ENCODE measurements around the gene SNHG17. TPM values are rescaled to one million over a fixed set of nuclear protein-coding genes. Genes with fewer than 3 reads are reported as not detected.
"Not testable (repeated sequence)": the region's sequence is repeated elsewhere in the genome, so short reads cannot be mapped to it uniquely, and the experiment has no call there.

Gene SNHG17
- total RNA-seq, 1 donor from 2014 or later, result 5.6 TPM

DNA sequence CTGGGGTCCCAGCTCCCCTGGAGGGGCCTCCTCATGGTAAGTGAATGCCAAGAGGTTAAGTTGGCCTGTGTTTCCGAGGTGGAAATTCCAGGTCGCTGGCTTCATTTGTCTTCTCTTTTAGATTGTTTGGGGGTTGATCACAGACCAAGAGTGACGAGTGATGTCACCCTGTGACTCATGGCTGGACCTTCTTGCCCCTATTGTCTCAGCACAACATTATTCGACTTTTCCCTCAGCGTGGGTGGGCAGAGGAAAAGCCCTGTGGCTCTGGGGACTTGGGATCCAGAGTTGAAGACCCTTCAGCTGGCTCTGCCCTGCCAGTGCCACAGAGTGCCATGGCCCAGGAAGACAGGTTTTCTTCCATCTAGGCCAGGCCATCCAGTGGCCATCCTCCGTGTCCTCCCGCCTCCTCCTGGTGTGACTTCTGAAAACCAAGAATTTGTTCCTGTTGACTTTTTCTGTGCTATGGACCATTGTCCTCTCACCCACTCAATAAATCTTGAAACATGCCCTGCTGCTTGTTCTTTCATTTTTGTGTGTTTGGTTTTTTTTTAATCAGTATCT lies 15.4 kb upstream of the SNHG17 start:
- DNase-seq (ENCODE audit: missing footprints) (no peak), ATAC-seq (no peak)

DNA sequence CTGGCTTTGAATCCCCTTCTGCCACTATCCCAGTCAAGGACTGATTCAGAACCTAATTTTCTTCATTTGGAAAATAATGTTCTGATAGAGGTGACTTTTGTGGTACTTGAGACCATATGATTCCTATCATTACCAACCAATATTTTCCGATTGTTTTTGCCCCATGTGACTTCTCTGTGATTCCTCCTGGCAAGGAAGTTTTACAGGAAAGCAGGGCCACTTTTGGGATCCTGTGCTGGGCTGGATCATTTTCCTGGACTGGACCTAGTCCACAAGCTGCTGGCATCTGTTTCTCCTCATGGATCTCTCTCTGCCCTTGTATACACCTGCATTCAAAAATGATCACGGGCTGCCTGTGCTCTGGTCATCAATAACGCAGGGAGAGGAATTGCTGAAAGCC lies 13.9 kb upstream of the SNHG17 start:
- intact Hi-C loops (cut with DNase I), result no loop called here
- no peak for DNase-seq (ENCODE audit: missing footprints)
- no peak for ATAC-seq

More for the DNA sequence above, 15.4 kb upstream of the SNHG17 start:
- intact Hi-C loops (cut with DNase I), result no loop called here

DNA sequence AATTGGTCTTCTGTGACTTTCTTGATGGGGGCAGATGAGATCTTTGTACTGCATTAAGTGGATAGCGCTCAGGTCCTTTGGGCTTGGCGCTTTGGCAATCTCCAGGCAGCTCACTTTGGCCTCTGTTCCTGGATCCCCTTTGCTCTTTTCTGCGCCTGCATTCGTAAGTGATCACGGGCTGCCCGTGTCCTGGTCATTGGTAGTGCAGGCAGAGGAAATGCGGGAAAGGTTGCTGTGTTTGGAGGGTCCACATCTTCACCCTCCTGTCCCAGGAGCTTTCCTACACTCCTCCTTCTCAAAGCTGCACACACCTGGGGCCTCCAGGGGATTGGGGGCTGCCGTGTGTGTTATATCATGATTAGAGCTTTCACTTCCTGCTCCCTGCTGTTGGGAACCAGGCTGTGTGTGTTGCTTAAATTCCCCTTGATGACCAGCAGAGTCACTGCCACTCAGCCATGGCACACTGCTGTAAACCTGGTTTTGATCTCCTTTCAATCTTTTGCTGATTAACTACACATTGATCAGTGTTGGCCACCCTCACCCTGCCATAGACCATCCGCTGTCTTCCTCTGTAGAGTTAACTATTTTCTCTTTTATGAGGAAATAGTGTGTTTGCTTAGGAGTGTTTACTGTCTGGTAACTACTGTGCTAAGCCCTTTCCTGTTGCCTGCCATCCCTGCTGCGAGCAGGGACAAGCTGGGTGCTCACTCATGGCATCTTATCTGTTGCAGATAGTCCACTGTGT lies 13.0 kb upstream of the SNHG17 start:
- ATAC-seq (no peak), DNase-seq (ENCODE audit: missing footprints) (no peak)
- intact Hi-C loops (cut with DNase I), result no loop called here

DNA sequence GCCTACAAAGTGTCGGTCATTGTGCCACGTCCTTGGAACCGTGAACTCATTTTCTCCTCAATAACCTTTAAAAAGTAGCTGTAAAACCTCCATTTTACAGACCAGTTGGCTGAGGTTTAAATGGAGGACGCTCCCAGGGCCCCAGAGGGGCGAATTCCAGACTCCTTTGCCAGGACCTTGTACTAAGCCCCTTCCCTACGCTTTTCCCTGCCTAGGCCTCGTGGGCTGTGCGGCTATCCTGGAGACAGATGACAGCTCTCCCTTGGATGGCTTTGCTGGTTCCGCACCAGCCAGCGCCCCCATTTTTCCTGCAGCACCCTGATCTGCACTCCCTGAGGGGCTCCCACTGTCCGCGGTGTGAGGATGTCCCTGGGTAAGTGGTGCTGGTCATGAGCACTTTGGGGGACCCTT lies 12.1 kb upstream of the SNHG17 start:
- DNase-seq (ENCODE audit: missing footprints) (no peak), ATAC-seq (no peak)
- intact Hi-C loops (cut with DNase I), result no loop called here

DNA sequence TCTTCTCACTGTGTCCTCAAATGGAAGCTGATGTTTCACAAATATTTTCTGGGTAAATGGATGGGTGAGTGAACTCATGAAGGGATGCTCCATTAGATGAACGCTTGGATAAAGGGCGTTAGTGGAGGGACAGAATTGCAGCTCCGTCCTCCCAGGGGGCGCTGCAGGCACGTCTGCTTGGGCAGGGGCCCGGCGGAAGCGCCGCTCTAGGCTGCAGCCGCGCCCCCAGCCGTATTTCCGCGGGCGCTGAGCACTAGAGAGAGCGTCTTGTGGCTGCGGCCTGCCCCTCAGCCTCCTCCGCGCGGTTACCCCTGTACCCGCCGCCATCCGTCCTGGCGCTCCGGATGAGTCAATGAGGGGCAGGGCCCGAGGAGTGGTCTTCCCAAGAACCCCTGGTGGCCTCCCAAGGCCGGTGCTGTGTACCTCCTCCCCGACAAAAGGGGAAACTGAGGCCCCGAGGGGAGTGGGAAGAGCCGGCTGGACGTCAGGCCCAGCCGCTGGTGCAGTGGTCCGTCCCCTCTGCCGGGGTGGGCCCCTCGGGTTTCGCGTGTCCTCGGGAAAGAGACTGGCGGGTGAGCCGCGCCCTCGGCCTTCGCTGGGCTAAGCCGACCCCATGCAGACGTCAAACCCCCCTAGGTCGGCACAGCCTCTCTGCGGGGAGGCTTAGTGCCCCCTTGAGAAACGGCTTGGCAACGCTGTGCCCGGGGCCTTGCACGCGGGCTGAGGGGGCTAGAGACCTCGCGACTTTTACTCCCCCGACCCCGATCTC lies 11.5 kb upstream of the SNHG17 start:
- DNase-seq (ENCODE audit: missing footprints) (peak; percentile 96), ATAC-seq (peak; percentile 92)
- intact Hi-C loops (cut with DNase I), result loop anchor here (1.0 kb wide), 1 partner anchor 11 kb away; the partner anchor contains the start of gene SNHG17

DNA sequence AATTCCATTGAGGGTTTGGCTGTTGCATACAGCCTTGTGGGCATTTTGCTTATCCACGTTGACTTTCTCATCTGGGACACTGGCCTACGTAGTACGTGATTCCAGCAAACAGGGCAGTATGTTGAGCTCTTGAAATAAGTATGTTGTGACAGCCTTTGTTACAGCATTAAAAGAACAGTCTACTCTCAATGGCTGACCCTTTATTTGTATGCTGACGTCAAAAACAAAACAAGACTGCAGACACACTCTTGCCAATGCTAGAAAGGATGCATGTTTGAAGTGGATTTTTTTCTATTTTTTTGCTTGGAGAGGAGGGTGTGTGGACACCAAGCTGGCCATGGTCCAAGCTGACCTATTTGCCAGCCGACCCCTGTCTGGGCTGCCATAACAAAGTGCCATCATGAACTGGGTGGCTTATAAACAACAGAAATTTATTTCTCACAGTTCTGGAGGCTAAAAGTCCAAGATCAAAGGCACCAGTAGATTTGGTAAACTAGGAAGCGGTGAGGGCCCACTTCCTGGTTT lies 10.8 kb upstream of the SNHG17 start:
- intact Hi-C loops (cut with DNase I), result loop anchor here (1.0 kb wide), 1 partner anchor 11 kb away; the partner anchor contains the start of gene SNHG17
- DNase-seq (ENCODE audit: missing footprints) (no peak), ATAC-seq (no peak)

DNA sequence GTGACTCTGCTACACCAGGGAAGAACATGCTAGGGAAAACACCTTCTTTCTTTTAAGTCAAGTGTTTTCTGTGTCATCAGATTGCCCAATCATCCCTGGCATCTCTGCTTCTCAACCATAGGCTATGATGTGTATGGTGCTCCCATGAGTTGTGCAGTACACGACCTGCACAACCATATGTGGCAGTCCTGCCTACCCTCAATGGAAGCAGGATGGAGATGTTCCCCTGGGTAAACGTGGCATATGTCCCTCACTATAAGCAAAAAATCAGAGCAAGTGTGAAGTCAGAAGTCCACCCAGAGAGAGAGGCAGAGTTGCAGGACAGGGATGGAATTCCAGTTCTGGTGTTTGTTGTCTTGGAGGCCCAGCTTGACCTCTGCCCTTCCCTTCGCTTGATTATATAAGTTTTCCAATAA lies 10.3 kb upstream of the SNHG17 start:
- no peak for ATAC-seq

DNA sequence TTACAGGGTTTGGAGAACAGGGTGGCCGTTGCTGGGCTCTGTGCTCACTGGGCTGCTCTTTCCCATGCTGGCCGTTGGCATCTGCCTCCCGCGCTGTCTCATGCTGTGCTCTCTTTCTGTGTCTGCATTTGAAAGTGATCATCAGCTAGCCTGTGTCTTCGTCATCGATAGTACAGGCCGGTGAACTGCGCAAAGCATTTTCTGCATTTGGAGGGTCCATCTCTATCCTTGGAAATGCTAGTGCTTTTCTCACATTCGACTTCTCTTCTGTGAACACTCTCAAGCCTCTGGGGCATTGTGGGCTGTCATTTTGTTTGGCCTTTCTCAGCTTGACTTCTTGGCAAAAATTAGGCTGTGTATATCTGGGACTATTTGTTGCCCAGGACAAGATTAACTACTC lies 6.8 kb upstream of the SNHG17 start:
- no peak for DNase-seq (ENCODE audit: missing footprints)
- intact Hi-C loops (cut with DNase I), result no loop called here
- no peak for ATAC-seq

More for the DNA sequence above, 10.3 kb upstream of the SNHG17 start:
- no peak for DNase-seq (ENCODE audit: missing footprints)
- intact Hi-C loops (cut with DNase I), result no loop called here

DNA sequence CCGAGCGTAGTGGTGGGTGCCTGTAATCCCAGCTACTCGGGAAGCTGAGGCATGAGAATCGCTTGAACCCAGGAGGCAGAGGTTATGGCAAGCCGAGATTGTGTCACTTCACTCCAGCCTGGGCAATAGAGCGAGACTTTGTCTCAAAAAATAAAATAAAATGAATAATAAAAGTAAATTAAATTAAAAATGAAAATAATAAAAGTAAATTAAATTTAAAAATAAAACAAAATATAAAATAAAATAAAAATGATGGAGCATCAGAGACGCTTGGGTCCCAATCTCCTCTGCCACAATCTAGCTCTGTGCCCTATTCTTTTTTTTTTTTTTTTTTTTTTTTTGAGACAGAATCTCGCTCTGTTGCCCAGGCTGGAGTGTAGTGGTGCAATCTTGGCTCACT lies 6.0 kb upstream of the SNHG17 start:
- ATAC-seq; intact Hi-C loops (cut with DNase I); DNase-seq (ENCODE audit: missing footprints): not testable (repeated sequence)

DNA sequence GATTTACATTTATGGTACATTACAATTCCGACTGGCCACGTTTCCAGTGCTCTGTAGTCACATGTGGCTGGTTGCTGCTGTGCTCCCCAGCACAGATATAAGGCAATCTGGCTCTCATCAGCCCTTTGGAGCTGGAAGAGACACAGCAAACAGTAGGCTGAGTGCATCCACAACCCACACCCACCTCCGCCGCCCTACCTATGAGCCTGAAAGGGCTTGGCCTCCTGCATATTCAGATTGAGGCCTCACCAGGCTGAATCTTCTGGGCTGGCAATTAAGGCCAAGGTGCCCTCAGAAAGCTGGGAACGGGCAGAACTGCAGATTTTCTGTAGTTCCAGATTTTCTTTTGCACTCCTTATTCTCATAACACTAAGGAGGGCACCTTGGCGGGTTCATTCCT lies 2.7 kb upstream of the SNHG17 start:
- no peak for ATAC-seq
- no peak for DNase-seq (ENCODE audit: missing footprints)
- intact Hi-C loops (cut with DNase I), result loop anchor here (5.0 kb wide), 1 partner anchor 35 kb away; the partner anchor contains the start of gene RALGAPB

DNA sequence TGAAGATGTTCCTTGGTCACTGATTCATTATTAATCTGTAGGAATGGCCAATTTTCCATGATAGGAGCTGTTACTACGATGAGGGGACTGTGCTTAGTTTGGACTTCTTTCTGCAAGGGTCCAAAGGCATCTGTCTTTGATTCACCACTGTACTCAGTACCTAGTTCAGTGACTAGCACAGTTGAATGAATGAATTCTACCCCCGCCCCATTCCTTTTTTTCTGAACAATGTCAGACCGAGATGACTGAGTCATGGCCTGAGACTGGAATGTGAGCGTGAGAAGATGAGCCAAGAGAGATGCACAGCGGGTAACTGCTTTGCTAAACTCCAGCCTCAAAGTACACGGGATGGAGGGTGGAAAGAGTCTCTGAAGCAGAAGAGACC lies 419 bp upstream of the SNHG17 start:
- ATAC-seq, result no peak
- no peak for DNase-seq (ENCODE audit: missing footprints)
- intact Hi-C loops (cut with DNase I), result loop anchor here (1.0 to 5.0 kb wide), 2 partner anchors 11 to 37 kb away; partner anchors contain the start of gene RALGAPB

DNA sequence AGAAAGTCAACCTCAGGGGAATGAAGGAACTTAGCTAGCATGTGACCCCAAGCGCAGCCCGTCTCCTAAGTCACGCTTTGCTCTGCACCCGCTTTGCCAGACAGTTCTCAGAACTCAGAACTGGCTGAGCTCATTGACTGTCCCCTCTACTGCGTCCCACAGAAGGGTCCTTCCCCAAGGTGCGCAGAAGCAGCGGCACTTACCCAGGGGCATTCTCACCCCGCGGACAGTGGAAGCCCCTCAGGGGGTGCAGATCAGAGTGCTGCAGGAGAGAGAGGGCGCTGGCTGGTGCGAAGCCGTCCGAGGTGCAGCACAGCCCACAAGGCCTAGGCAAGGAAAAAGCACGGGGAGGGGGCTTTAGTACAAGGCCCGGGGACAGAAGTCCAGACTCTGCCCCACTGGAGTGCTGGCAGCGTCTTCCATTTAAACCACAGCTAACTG lies 807 bp downstream of the SNHG17 start:
- intact Hi-C loops (cut with DNase I), result no loop called here

DNA sequence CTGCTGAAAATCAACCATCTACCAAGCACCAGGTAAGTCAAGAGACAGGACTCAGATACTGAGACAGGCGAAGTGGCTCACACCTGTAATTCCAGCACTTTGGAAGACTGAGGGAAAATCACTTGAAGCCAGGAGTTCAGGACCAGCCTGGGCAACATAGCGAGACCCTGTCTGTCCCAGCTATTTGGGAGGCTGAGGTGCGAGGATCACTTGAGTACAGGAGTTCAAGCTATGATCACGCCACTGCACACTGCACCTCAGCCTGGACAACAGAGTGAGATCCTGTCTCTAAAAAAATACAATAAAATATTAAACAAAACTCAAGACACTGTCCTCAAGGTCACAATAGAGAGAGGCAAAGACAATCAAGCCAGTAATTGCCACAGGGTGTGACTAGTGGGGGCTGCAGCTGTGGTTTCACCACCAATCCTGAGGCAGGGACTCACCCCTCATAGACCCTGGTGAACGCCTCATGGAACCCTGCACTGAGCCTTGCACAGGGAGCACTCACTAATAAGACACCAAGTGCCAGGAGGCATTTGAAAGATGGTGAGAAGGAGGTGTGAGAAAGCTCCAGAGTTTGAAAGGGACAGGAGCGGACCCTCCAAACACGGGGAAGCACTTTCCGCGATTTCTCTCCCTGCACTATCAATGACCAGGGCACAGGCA lies 1.7 kb downstream of the SNHG17 start:
- no peak for DNase-seq (ENCODE audit: missing footprints)
- intact Hi-C loops (cut with DNase I), result no loop called here
- no peak for ATAC-seq

More for the DNA sequence above, 807 bp downstream of the SNHG17 start:
- peak; percentile 42 for ATAC-seq
- DNase-seq (ENCODE audit: missing footprints), result no peak

DNA sequence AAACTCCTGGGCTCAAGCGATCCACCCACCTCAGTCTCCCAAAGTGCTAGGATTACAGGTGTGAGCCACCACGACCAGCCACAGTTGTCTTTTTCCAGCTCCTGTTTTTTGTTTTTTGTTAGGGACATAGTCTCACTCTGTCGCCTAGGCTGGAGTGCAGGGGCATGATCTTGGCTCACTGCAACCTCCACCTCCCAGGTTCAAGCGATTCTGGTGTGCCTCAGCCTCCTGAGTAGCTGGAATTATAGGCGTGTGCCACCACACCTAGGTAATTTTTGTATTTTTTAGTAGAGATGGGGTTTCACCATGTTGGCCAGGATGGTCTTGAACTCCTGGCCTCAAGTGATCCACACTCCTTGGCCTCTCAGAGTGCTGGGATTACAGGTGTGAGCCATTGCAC lies 2.3 kb downstream of the SNHG17 start:
- ATAC-seq; DNase-seq (ENCODE audit: missing footprints); intact Hi-C loops (cut with DNase I): not testable (repeated sequence)

DNA sequence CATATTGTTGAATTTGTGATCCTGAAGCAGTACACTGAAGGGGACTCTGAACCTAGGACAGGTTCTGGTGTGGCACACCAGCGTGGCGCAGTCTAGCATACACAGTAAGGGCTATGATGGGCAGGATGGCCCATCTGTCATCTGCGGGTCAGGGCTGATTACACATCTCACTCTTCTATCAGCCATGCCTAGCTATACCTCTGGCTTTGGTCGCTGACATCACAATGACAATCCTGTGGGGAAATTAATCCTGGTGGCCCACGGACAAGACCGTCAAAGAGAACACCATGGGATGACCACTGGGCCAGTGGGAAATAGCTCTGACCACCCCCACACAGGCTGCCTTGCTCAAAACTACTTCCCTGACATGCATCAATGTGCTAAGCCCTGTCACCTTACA lies 2.8 kb downstream of the SNHG17 start:
- intact Hi-C loops (cut with DNase I), result no loop called here
- ATAC-seq (no peak), DNase-seq (ENCODE audit: missing footprints) (no peak)

DNA sequence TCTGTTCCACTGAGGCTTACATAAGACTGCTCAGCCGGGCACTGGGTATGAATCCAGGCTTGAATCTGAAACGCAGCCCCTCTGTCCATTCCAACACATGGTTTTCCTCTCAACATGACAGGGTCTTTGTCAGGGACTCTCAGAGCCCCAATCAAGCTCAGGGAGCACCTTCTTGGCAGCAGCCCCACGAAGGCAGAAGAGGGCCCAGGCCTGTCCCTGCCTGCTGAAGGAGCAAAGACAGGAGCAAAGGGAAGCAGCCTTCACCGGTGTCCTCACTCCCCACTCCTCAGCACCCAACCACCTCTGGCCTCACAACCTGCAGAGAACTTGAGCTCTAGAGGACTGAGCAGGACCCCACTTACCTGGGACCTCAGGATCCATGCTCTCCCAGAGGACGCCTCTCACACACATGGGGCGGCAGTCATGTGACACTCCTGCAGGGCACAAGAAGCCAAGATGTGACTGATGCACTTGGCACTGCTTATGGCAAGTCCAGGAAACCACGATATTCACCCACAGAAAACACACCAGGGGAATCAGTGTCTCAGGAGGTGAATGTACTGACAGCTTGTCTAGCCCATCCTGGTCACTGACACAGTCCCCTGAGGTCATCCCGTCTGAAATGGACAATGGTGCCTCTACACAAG lies 4.3 kb downstream of the SNHG17 start:
- no peak for DNase-seq (ENCODE audit: missing footprints)
- intact Hi-C loops (cut with DNase I), result no loop called here
- no peak for ATAC-seq

DNA sequence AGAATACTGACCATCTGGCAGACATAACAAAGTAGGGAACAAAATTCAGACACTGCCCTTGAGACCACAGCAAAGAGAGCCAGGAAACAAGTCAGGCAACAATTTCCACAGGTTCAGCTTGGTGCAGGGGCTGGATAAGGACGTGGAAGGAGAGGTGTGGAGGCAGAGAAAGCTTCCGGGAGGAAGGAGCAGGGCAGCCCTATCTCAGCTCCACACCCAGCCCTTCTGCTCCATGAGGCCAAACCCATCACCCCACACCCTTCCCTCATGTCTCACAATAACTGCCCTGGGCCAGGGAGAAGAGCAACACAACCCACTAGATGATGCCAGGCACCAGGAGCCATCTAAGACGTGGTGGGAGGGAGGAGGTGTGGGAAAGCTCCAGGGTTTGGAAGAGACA lies 5.8 kb downstream of the SNHG17 start:
- DNase-seq (ENCODE audit: missing footprints) (no peak), ATAC-seq (no peak)
- intact Hi-C loops (cut with DNase I), result no loop called here

DNA sequence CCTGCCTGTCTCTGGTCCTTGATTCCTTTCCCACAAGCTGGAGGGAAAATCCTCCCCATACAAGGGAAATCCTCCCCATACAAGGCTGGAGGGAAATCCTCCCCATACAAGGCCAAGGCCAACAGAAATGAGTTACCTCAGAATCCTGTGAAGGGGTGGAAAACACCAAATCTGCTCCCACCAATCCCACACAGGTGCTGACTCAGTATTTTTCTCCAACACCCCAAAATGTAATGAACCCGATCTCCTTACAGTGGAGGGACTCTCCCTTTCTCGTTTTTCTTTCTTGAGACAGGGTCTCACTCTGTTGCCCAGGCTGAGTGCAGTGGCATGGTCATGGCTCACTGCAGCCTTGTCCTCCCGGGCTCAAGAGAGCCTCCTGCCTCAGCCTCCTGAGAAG lies 6.3 kb downstream of the SNHG17 start:
- DNase-seq (ENCODE audit: missing footprints), result no peak
- no peak for ATAC-seq
- intact Hi-C loops (cut with DNase I), result no loop called here
